D721Med (cell line): Measurements from ENCODE around the gene SCYL1.

Experiments used
- DNase-seq: peaks from one replicate; pipeline ENCODE4 v3.0.0; 2011; ENCODE audit warnings: low spot score; ENCODE audit not compliant: insufficient read length
- FAIRE-seq: peaks from 2 replicates; lab custom pipeline; 2011; peaks lifted over from hg19 to GRCh38; lab: Jason Lieb, UNC
- CTCF ChIP-seq: IDR thresholded peaks from 2 replicates; pipeline ENCODE4 v1.5.1; 2012; ENCODE audit warnings: mild to moderate bottlenecking, control low read depth; ENCODE audit not compliant: insufficient read depth; ENCODE audit errors: missing control alignments

Gene SCYL1

GRCh38 chr11:65536412-65537295 is 11.8 kb downstream of the SCYL1 start:
- FAIRE-seq (no peak), DNase-seq (peak; percentile 81)
- TF ChIP-seq CTCF, result no peak

- DNase-seq (no peak), FAIRE-seq (no peak)
- no peak for TF ChIP-seq CTCF
These were observed 12.4 kb downstream of the SCYL1 start for GRCh38 chr11:65537296-65537597.

- no peak for TF ChIP-seq CTCF
- FAIRE-seq, result no peak
- peak; percentile 88 for DNase-seq
These were observed 12.8 kb downstream of the SCYL1 start for GRCh38 chr11:65537620-65538231.

- DNase-seq (no peak), FAIRE-seq (no peak)
- no peak for TF ChIP-seq CTCF
These were observed 13.5 kb downstream of the SCYL1 start for GRCh38 chr11:65538232-65538914.

- no peak for TF ChIP-seq CTCF
- DNase-seq (no peak), FAIRE-seq (no peak)
These were observed 14.2 kb downstream of the SCYL1 start for GRCh38 chr11:65538915-65539743.

- no peak for TF ChIP-seq CTCF
- DNase-seq (no peak), FAIRE-seq (no peak)
These were observed 14.9 kb downstream of the SCYL1 start for GRCh38 chr11:65539744-65540289.
